Suppressor macrophage treated with lipopolysaccharide for 1 hour (primary cell): ENCODE data around the gene LIMA1.
"Not testable (repeated sequence)": the region's sequence is repeated elsewhere in the genome, so short reads cannot be mapped to it uniquely, and the experiment has no call there.

Experiments
- DNase-seq, 3 donors: peaks; one replicate each; pipeline ENCODE4 v3.0.0-alpha.2; 2020 to 2022

The LIMA1 gene

GRCh38 chr12:50283229-50283923, at the start of gene LIMA1:
Gene LIMA1, minus strand, starts transcription at chr12:50283520. Its CDS starts 34,769 bp downstream, at chr12:50248751.
- DNase-seq = peak; percentile 90 to 95 (median 92)

- no peak for DNase-seq
Observed at GRCh38 chr12:50331745-50332144, 48.4 kb upstream of the LIMA1 start.

DNA sequence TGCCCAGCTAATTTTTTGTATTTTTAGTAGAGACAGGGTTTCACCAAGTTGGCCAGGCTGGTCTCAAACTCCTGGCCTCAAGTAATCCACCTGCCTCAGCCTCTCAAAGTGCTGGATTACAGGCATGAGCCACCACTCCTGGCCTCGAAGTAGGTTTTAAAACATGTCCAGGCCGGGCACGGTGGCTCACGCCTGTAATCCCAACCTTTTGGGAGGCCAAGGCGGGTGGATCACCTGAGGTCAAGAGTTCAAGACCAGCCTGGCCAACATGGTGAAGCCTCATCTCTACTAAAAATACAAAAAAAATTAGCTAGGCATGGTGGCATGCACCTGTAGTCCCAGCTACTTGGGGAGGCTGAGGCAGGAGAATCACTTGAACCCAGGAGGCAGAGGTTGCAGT, 45.3 kb upstream of the LIMA1 start:
- DNase-seq = not testable (repeated sequence)

- DNase-seq = no peak
Observed at GRCh38 chr12:50326590-50327284, 43.4 kb upstream of the LIMA1 start.

DNA sequence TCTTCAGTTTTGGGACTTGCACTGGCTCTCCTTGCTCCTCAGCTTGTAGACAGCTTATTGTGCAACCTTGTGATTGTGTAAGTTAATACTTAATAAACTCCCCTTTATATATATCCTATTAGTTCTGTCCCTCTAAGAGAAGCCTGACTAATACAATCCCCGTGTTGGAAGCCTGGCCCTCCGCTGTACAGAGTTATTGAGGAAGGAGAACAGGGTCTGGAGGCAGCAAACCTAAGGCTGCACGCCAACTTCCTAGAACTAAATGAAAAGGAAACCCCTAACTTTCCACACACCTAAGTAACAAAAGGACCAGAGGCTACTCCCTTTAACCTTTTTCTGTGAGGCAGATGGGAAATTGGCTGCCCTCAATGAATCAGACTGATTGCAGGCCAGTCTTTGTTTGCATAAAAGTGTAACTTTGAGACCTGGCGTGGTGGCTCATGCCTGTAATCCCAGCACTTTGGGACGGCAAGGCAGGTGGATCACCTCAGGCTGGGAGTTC, 42.6 kb upstream of the LIMA1 start:
- DNase-seq = no peak

- DNase-seq = not testable (repeated sequence)
Observed at GRCh38 chr12:50324770-50325169, 41.5 kb upstream of the LIMA1 start.

DNA sequence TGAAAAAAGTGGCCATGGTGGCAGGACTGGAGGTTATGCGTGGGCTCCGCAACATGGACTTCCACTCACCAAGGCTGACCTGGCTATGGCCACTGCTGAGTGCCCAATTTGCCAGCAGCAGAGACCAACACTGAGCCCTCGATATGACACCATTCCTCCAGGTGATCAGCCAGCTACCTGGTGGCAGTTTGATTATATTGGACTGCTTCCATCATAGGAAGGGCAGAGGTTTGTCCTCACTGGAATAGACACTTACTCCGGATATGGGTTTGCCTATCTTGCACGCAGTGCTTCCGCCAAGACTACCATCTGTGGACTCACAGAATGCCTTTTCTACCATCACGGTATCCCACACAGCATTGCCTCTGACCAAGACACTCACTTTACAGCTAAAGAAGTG, 40.8 kb upstream of the LIMA1 start:
- DNase-seq = not testable (repeated sequence)

GRCh38 chr12:50322206-50322605, 38.9 kb upstream of the LIMA1 start:
- no peak for DNase-seq

- no peak for DNase-seq
Observed at GRCh38 chr12:50317203-50317602, 33.9 kb upstream of the LIMA1 start.

DNA sequence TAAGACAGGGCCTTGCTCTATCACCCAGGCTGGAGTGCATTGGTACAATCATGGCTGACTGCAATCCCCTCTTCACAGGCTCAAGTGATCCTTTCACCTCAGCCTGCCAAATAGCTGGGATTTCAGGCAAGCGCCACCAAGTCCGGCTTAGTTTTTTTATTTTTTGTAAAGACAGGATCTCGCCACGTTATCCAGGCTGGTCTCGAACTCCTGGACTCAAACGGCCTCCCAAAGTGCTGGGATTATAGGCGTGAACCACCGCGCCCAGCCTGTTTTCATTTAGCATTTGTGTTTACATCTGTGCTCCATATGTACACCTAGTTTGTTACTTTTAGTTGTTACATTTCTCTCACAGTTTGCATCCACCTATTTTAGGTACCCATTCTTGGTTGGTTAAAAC, 32.5 kb upstream of the LIMA1 start:
- DNase-seq = no peak

DNA sequence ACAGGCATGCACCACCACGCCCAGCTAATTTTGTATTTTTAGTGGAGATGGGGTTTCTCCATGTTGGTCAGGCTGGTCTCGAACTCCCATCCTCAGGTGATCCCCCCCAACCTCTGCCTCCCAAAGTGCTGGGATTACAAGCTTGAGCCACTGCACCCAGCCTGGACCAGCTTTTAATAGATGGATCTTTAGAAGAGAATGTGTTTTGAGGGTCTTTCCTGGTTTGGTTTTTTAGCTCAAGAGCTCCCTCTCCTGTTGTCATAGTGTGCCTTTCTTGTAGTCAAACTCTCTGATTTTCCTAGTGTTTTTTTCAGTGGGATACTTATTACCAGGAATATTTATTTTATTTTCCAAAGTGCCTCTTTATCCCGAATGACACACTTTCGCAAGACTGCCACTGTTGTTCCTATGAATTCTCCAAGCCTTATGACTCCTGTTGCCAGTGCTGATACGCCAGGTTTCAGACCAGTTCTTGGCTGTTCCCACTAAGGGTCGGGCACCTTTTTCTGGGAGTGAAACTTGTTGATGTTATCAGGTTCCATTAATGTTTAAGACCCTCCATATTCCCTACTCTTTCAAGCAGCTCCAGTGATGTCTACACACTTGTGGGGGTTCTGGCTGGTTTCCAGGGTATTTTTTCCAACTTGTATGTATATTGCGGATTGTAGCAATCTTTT, 31.5 kb upstream of the LIMA1 start:
- peak; percentile 15 to 46 (median 29) for DNase-seq

GRCh38 chr12:50313971-50314370, 30.7 kb upstream of the LIMA1 start:
- DNase-seq = not testable (repeated sequence)

- DNase-seq = no peak
Observed at GRCh38 chr12:50313256-50313931, 30.1 kb upstream of the LIMA1 start.

- DNase-seq = not testable (repeated sequence)
Observed at GRCh38 chr12:50311858-50312609, 28.7 kb upstream of the LIMA1 start.

DNA sequence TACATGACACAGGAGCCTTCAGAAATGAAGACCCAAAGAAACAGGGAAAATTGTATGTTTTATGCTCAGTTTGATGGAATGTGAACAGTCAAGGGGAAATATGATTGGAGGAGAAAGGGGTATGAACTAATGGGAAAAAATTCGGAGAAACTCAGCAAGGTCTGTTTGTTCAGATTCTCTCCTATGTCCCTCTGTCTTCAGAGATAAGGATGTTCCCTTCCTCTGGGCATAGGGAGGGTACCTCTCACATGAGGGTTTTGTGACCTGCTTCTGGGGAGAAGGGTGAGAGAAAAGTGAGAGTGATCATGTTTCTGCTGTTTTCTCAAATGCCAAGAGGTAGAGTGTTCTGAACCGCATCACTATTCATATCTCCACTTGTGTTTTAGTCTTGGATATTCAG, 26.6 kb upstream of the LIMA1 start:
- no peak for DNase-seq

GRCh38 chr12:50302686-50303085, 19.4 kb upstream of the LIMA1 start:
- DNase-seq = no peak

DNA sequence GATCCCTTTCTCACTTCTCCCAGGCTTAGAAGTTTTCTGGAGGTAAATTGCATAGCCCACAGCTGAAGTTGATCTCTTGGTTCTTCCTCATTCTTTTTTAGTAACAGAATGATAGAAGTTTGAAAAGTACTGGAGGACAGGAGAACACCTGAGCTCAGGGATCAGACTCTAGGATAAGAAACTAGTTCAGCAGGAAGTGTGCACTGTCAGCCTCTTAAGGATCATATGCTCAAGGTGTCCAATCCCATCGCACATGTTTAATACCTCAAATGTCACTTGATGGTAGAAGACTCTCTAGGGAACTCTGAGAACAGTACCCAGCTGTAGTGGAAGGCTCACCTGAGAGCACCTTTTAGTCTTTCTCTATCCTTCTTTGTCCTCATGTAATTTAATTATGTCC, 14.7 kb upstream of the LIMA1 start:
- DNase-seq = no peak

- DNase-seq = peak; percentile 73 to 91 (median 85)
Observed at GRCh38 chr12:50297027-50297426, 13.7 kb upstream of the LIMA1 start.

GRCh38 chr12:50296554-50296953, 13.2 kb upstream of the LIMA1 start:
- no peak for DNase-seq

GRCh38 chr12:50291377-50291776, 8.1 kb upstream of the LIMA1 start:
- DNase-seq = no peak

DNA sequence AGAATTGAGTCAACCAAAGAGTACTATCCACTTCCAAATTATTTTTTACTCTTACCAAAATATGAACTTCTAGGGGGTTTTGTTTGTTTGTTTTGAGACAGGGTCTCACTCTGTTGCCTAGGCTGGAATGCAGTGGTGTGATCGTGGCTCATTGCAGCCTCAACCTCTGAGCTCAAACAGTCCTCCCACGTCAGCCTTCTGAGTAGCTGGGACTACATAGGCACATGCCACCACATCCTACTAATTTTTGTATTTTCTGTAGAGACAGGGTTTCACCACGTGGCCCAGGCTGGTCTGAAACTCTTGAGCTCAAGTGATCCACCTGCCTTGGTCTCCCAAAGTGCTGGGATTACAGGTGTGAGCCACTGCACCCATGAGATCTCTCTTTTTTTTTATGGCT, 7.4 kb upstream of the LIMA1 start:
- not testable (repeated sequence) for DNase-seq

DNA sequence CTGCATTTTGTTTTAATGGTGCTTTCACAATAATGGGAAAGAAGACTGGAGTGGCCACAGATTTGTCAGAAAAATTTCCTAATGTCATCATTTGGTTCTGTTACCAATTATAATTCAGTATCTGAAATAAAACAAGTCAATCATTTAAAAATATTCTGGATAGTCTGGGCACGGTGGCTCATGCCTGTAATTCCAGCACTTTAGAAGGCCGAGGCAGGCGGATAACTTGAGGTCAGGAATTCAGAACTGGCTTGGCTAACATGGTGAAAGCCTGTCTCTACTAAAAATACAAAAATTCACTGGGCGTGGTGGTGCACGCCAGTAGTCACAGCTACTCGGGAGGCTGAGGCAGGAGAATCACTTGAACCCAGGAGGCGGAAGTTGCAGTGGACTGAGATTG, 4.0 kb upstream of the LIMA1 start:
- DNase-seq = no peak
